Stimulated activated memory B cell treated with anti-CD40 and anti-IgM and Interleukin-4, amounts not matched to agents 10 μg/mL and 1 μg/mL and 100 μg/mL, for 72 hours (primary cell): ENCODE results near the gene CDC42SE1.

Experiments
- ATAC-seq: fragments of 150-1000 bp; cut with Tn5 transposase; 2 replicates; pipeline ENCODE4 v1.10.0; 2021
- H3K27ac Mint-ChIP-seq: one replicate; pipeline ENCODE4 v1.8.0; 2022; ENCODE audit warnings: mild to moderate bottlenecking, mixed read lengths
- H3K27me3 Mint-ChIP-seq: one replicate; pipeline ENCODE4 v1.8.0; 2022; ENCODE audit warnings: mixed read lengths
- H3K36me3 Mint-ChIP-seq: one replicate; pipeline ENCODE4 v1.8.0; 2022; ENCODE audit warnings: mixed read lengths
- H3K4me1 Mint-ChIP-seq: one replicate; pipeline ENCODE4 v1.8.0; 2022; ENCODE audit warnings: mixed read lengths
- H3K4me3 Mint-ChIP-seq: one replicate; pipeline ENCODE4 v1.8.0; 2022; ENCODE audit warnings: mild to moderate bottlenecking, moderate library complexity, mixed read lengths
- H3K9me3 Mint-ChIP-seq: one replicate; pipeline ENCODE4 v1.8.0; 2022; ENCODE audit warnings: mixed read lengths

Gene CDC42SE1

DNA sequence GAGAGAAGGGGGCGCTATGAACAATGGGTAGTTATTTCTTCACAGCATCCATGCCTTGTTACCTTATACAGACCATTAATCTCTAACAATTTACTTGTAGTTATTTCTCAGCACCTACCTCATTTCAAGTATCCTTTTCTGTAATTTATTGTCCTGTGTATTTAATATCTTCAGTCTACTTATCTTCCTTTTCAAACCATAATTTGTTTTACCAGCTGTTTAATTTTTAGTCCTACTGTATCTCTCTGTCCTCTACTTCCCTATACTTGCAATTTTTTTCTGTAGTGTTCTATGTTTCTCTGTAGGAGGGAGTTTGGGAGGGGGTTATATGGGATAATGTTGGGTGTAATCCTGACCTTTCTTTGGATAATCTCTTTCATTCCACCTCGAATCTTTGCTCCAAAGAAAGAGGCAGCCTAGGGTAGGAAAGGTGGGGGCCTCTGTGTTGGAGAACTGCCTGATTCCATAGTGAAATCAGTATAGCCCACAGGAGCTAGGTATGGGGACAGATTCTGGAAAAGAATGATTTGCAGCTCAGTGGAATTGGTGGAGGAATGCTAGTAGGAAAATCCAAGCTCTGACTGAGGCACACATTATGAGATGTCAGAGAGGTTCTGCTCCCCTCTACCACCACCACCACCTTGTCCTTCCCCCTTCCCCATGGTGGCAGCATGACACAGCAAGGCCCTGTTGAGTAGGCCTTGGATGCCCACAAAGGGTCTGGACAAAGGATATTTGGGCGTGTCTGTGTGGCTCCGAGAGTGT is 1.4 kb upstream of the CDC42SE1 start:
- peak overlapping the region; percentile 90 for H3K27ac Mint-ChIP-seq
- no peaks in the 10 kb centered on the region for H3K9me3 Mint-ChIP-seq
- no peaks in the 10 kb centered on the region for H3K27me3 Mint-ChIP-seq
- H3K4me1 Mint-ChIP-seq: peaks cover 46% of the 10 kb centered on the region
- H3K36me3 Mint-ChIP-seq: peaks cover 31% of the 10 kb centered on the region
- peak overlapping the region; percentile 86 for H3K4me3 Mint-ChIP-seq
- no peak for ATAC-seq

DNA sequence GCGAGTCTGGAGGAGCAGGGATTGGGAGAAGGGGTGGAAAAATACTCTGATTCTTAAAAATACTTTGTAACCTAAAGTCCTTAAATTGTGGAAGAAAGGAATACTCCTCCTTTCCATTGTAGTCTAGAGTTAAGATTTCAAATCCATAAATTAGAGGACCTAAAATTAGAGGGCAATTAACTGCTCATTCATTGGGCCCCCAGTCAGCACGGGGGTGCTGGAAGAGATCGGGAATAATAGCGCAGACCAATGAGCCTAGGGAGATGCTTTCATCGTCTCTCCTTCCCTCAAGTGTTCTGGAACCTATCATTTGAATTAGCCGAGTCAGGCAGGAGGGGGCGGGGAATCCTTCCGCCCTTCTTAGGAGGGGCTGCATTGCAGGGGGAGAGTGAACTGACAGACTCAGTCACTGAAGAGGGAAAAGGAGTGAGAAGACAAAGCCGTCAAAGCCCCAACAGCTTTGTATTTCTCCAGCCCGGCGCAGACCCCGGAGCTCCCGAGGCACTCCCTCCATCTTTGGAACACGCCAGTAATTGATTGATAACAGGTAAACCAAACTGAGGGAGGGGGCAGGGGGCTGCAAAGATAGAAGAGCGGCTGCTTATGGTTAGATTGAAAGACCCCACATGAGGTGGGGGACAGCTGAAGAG is 710 bp upstream of the CDC42SE1 start, which contains the start of gene MLLT11:
Gene MLLT11 (plus strand): TSS at position 391 of the 650 bp plus-strand sequence. CDS start 6,828 bp downstream, outside the sequence.
- Mint-ChIP-seq H3K4me1 (peaks cover 53% of the 10 kb centered on the region), H3K27ac (peak within 1 kb of the TSS; percentile 90), H3K4me3 (peak within 1 kb of the TSS; percentile 86), H3K9me3 (no peaks in the 10 kb centered on the region), H3K27me3 (no peaks in the 10 kb centered on the region), H3K36me3 (peaks cover 36% of the 10 kb centered on the region)
- no peak for ATAC-seq

DNA sequence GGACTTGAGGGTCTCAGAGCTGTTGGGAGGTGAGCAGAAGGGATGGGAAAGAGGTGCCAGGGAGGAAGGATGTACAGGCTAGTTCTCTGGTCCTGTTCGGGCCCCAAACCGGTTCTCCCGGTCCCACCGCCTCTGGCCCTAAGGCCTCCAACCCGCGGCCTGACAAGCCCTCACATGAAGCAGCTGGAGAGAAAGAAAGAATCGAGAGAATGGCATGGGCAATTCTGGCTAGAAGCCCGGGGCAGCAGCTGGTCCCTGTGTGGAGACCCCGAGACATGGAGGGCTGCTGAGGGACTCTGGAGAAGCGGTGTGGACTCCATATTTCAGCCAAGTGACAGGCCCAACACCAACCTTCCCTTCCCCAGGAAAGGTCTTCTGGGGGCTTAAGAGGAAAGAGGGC is 730 bp downstream of the CDC42SE1 start:
- Mint-ChIP-seq H3K4me3 (peak overlapping the region; percentile 86), H3K36me3 (peaks cover 49% of the 10 kb centered on the region), H3K27me3 (no peaks in the 10 kb centered on the region), H3K27ac (peak overlapping the region; percentile 90), H3K9me3 (no peaks in the 10 kb centered on the region), H3K4me1 (peaks cover 60% of the 10 kb centered on the region)
- ATAC-seq: no peak

DNA sequence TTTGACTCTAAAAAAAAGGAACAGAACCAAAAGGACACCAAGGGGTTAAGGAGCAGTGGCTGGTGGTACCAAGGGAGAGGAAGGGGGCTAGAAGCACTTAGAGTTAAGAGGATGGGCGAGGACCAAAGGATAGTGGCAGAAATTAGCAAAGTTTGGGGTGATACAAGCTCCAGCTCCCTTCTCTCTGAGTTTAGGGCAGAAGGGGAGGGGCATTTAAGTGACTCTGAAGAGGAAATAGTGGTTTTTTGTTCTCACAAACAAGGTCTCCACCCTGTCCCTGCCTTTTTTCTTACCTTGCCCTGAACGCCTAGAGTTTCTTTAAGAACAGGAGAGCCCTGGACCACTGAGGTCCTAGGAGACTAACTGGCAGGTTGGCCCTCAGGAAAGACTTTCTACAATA is 3.3 kb downstream of the CDC42SE1 start:
- ATAC-seq: no peak
- Mint-ChIP-seq H3K36me3 (peaks cover 72% of the 10 kb centered on the region), H3K27ac (peak overlapping the region; percentile 90), H3K4me3 (peak overlapping the region; percentile 86), H3K9me3 (no peaks in the 10 kb centered on the region), H3K27me3 (no peaks in the 10 kb centered on the region), H3K4me1 (peaks cover 63% of the 10 kb centered on the region)

DNA sequence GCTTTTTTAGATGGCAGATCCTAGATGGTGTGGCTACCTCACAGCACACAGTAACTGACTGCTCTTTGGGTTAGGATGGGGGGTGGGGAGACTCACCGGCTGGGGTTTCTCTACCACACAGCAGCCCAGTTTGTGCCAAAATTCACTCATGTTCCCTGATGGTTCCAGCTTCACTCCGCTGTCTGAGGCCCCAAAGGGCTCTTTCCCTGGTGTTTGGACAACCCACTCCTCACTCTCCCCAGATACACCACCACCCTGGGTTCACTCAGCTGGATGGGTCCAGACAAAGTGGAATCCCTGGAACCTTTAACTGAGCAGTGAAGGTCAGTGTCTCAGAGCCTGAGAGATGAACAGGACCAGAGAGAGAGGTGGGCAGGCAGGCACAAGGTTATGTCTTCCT is 3.8 kb downstream of the CDC42SE1 start:
- ATAC-seq: no peak
- H3K27ac Mint-ChIP-seq: peak overlapping the region; percentile 90
- peaks cover 57% of the 10 kb centered on the region for H3K4me1 Mint-ChIP-seq
- H3K9me3 Mint-ChIP-seq: no peaks in the 10 kb centered on the region
- peak overlapping the region; percentile 86 for H3K4me3 Mint-ChIP-seq
- no peaks in the 10 kb centered on the region for H3K27me3 Mint-ChIP-seq
- H3K36me3 Mint-ChIP-seq: peaks cover 72% of the 10 kb centered on the region

DNA sequence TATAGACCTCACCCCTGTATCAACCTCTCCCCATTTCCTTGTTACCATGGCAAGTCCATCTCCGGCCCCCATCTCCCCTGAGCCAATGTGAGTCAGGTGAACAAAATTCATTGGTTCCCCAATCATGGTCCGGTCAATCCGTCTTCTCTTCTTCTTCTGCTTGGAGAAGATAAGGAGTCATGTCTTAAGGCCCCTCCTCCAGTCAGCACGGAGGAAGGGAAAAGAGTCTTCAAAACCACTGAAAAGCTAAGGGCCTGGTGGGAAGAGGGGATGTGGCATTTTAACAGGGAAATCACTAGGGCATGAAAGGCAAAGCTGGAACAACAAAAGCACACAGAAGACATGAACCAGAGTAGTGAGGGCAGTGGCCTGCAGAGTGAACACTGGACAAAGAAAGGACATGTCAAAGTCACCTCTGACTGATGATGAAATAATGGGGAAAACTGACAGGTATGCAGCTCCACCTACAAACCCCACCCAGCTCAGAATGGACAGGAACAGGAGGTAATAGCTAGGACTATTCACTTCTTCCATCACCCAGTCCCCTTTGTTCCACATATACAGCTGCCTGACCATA is 4.4 kb downstream of the CDC42SE1 start:
- H3K27me3 Mint-ChIP-seq: no peaks in the 10 kb centered on the region
- H3K4me3 Mint-ChIP-seq: peak overlapping the region; percentile 86
- H3K36me3 Mint-ChIP-seq: peaks cover 72% of the 10 kb centered on the region
- no peak for ATAC-seq
- peaks cover 52% of the 10 kb centered on the region for H3K4me1 Mint-ChIP-seq
- H3K27ac Mint-ChIP-seq: peak overlapping the region; percentile 90
- H3K9me3 Mint-ChIP-seq: no peaks in the 10 kb centered on the region

DNA sequence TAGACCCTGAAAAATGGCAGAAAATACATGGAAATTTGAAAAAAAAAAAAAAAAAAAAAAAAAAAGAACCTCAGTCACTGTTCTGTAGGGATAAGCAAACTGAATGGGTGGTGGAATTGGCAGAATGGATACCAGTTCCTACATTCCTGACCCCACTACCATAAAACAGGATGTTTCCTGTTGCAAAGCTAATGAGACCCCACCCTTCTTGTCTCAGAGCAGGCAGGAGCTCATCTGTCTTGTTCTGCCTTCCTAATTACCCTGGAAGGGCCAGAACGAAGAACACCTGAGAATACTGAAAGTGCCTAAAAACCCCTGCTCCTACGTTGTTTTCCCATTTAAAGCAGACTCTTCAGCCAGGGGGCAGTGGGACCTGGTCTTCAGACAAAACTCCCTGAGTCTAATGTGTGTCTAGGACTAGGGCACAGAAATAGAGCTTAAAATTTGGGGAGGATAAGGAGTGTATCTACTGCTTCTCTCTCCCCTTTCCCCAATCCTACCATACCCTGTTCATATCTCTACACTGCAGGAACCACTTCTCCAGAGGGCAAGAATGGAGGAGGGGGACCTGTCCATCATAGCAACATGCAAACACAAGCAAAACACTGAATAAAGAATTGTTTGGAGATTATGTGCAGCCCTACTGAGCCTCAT is 7.9 kb downstream of the CDC42SE1 start:
- H3K4me1 Mint-ChIP-seq: peaks cover 49% of the 10 kb centered on the region

DNA sequence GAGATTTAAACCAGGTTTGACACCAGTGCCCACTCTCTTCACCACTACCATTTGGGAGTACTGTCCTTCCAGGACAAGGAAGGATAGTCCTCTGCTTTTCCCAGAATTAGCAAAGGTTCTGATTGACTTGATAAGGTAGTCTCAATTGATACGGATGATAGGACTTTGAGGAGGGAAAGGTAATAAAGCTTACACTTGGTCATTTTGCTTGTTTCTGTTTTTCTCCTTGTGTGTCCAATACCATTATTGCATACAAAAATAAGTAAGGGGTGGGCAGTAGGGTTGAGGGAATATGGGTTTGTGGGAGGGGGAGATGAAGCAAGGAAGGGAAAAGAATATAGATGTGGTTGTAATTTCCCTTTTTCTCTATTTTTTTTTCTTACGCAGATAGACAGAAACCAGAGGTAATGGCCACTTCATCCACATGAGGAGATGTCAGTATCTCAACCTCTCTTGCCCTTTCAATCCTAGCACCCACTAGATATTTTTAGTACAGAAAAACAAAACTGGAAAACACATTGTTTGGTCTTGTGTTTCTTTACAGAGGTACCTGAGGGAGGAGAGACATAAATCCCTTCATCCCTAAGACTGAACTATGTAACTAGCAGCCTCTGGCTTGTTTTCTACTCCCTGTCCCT is 9.3 kb downstream of the CDC42SE1 start:
- H3K36me3 Mint-ChIP-seq: peaks cover 36% of the 10 kb centered on the region
- H3K4me1 Mint-ChIP-seq: peaks cover 44% of the 10 kb centered on the region
- no peaks in the 10 kb centered on the region for H3K27me3 Mint-ChIP-seq
- ATAC-seq: no peak
- H3K9me3 Mint-ChIP-seq: no peaks in the 10 kb centered on the region
- no peak overlapping the region for H3K4me3 Mint-ChIP-seq
- peak overlapping the region; percentile 95 for H3K27ac Mint-ChIP-seq

More for the DNA sequence above, 7.9 kb downstream of the CDC42SE1 start:
- no peak for ATAC-seq
- H3K27me3 Mint-ChIP-seq: no peaks in the 10 kb centered on the region
- peak overlapping the region; percentile 50 for H3K27ac Mint-ChIP-seq
- no peak overlapping the region for H3K4me3 Mint-ChIP-seq
- H3K9me3 Mint-ChIP-seq: no peaks in the 10 kb centered on the region
- peaks cover 46% of the 10 kb centered on the region for H3K36me3 Mint-ChIP-seq

DNA sequence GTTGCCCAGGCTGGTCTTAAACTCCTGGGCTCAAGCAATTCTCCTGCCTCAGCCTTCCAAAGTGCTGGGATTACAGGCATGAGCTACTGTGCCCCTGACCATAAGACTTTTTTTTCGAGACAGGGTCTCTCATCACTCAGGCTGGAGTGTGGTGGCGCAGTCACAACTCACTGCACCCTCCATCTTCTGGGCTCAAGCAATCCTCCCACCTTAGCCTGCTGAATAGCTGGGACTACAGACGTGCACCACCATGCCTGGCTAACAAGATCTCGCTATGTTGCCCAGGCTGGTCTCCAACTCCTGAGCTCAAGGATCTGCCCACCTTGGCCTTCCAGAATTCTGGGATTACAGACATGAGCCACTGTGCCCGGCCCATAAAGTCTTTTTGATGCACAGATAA is 10.0 kb downstream of the CDC42SE1 start:
- Mint-ChIP-seq H3K4me1 (peaks cover 37% of the 10 kb centered on the region), H3K27me3 (no peaks in the 10 kb centered on the region), H3K27ac (peak overlapping the region; percentile 95), H3K9me3 (no peaks in the 10 kb centered on the region), H3K36me3 (peaks cover 33% of the 10 kb centered on the region), H3K4me3 (no peak overlapping the region)
- no peak for ATAC-seq

DNA sequence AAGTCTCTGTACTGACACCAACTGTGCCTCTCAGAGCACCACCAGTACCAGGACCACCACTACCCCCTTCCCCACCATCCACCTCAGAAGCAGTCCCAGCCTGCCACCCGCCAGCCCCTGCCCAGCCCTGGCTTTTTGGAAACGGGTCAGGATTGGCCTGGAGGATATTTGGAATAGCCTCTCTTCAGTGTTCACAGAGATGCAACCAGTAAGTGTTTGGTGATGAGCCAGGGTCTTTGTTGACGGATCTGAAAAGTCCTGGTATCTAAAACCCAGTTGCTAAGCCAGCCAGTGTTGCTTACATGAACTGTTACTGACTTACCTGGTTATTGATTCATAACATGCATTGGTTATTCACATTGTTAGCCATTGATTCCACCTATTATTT is 10.8 kb downstream of the CDC42SE1 start:
- H3K9me3 Mint-ChIP-seq: no peaks in the 10 kb centered on the region
- no peaks in the 10 kb centered on the region for H3K27me3 Mint-ChIP-seq
- H3K4me3 Mint-ChIP-seq: peak overlapping the region; percentile 92
- peaks cover 37% of the 10 kb centered on the region for H3K4me1 Mint-ChIP-seq
- H3K27ac Mint-ChIP-seq: peak overlapping the region; percentile 95
- peaks cover 29% of the 10 kb centered on the region for H3K36me3 Mint-ChIP-seq
- no peak for ATAC-seq

DNA sequence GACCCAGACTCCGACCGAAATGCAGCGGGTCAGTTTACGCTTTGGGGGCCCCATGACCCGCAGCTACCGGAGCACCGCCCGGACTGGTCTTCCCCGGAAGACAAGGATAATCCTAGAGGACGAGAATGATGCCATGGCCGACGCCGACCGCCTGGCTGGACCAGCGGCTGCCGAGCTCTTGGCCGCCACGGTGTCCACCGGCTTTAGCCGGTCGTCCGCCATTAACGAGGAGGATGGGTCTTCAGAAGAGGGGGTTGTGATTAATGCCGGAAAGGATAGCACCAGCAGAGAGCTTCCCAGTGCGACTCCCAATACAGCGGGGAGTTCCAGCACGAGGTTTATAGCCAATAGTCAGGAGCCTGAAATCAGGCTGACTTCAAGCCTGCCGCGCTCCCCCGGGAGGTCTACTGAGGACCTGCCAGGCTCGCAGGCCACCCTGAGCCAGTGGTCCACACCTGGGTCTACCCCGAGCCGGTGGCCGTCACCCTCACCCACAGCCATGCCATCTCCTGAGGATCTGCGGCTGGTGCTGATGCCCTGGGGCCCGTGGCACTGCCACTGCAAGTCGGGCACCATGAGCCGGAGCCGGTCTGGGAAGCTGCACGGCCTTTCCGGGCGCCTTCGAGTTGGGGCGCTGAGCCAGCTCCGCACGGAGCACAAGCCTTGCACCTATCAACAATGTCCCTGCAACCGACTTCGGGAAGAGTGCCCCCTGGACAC is 11.3 kb downstream of the CDC42SE1 start:
- Mint-ChIP-seq H3K27me3 (no peaks in the 10 kb centered on the region), H3K4me1 (peaks cover 37% of the 10 kb centered on the region), H3K4me3 (peak overlapping the region; percentile 92), H3K9me3 (no peaks in the 10 kb centered on the region), H3K27ac (peak overlapping the region; percentile 95), H3K36me3 (peaks cover 24% of the 10 kb centered on the region)
- ATAC-seq: peak; percentile 89

DNA sequence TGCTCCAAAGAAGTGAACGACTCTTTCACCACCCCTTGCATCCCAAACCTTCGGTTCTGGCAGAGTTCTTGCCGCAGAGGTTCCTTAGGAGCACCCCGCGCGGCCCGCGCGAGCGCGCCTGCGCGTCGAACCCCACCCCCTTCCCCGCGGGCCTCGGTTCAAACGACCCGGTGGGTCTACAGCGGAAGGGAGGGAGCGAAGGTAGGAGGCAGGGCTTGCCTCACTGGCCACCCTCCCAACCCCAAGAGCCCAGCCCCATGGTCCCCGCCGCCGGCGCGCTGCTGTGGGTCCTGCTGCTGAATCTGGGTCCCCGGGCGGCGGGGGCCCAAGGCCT is 11.9 kb downstream of the CDC42SE1 start, which contains the start of gene C1orf56:
Gene C1orf56 (plus strand): TSS at position 161 of the 334 bp plus-strand sequence. CDS start 97 bp downstream, at position 258.
- no peaks in the 10 kb centered on the region for H3K27me3 Mint-ChIP-seq
- H3K4me3 Mint-ChIP-seq: peak within 1 kb of the TSS; percentile 92
- peaks cover 18% of the 10 kb centered on the region for H3K36me3 Mint-ChIP-seq
- peak within 1 kb of the TSS; percentile 95 for H3K27ac Mint-ChIP-seq
- no peaks in the 10 kb centered on the region for H3K9me3 Mint-ChIP-seq
- H3K4me1 Mint-ChIP-seq: peaks cover 37% of the 10 kb centered on the region
- ATAC-seq: peak; percentile 88

DNA sequence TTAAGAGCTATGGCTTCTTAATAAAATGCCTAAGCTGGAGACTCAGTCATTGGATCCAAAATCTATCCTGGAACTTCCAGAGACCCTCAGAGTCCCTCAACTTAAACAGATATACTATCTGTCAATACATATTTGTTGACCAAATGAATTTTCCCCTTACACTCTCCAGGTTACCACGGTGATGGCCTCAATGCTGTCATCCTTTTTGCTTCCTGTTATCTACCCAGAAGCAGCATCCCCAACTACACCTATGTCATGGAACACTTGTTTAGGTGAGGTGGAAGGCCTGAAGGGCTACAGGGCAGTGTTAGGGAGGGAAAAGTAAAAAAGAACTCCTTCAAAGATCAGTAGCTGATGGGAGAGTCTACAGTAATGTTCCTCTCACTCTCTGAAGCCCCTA is 16.3 kb downstream of the CDC42SE1 start:
- Mint-ChIP-seq H3K27me3 (no peaks in the 10 kb centered on the region), H3K9me3 (no peaks in the 10 kb centered on the region), H3K36me3 (peaks cover 13% of the 10 kb centered on the region), H3K4me1 (peaks cover 23% of the 10 kb centered on the region), H3K4me3 (no peak overlapping the region), H3K27ac (no peak overlapping the region)
- no peak for ATAC-seq

DNA sequence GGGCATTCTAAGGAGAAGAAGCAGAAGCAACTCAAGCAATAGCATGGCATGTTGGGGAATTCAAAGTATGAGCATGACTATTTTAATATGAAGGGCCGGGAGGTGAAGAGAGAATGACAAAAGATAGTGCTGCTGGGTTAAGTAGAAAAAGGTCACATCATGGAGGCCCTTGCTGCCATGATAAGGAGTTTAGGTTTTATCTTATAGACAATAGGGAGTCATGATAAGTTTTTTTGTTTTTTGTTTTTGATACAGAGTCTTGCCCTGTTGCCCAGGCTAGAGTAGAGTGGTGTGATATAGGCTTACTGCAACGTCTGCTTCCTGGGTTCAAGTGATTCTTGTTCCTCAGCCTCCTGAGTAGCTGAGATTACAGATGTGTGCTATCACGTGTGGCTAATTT is 19.9 kb downstream of the CDC42SE1 start:
- Mint-ChIP-seq H3K9me3 (no peaks in the 10 kb centered on the region), H3K27me3 (no peaks in the 10 kb centered on the region), H3K27ac (no peak overlapping the region), H3K4me3 (no peak overlapping the region), H3K4me1 (no peaks in the 10 kb centered on the region), H3K36me3 (peaks cover 23% of the 10 kb centered on the region)
- ATAC-seq: no peak
